SK-N-MC (cell line): ENCODE results near the gene LRPAP1.

ENCODE experiments used
- EZH2 ChIP-seq: fragments of 200-600 bp; sonication (generic); IDR thresholded peaks from one replicate; pipeline ENCODE4 v1.6.1; 2017; ENCODE audit warnings: antibody characterized with exemption
- POLR2AphosphoS5 ChIP-seq: IDR thresholded peaks from 2 replicates; pipeline ENCODE4 v1.6.1; 2012; ENCODE audit warnings: mild to moderate bottlenecking, low read depth, low read length, borderline replicate concordance

DNA sequence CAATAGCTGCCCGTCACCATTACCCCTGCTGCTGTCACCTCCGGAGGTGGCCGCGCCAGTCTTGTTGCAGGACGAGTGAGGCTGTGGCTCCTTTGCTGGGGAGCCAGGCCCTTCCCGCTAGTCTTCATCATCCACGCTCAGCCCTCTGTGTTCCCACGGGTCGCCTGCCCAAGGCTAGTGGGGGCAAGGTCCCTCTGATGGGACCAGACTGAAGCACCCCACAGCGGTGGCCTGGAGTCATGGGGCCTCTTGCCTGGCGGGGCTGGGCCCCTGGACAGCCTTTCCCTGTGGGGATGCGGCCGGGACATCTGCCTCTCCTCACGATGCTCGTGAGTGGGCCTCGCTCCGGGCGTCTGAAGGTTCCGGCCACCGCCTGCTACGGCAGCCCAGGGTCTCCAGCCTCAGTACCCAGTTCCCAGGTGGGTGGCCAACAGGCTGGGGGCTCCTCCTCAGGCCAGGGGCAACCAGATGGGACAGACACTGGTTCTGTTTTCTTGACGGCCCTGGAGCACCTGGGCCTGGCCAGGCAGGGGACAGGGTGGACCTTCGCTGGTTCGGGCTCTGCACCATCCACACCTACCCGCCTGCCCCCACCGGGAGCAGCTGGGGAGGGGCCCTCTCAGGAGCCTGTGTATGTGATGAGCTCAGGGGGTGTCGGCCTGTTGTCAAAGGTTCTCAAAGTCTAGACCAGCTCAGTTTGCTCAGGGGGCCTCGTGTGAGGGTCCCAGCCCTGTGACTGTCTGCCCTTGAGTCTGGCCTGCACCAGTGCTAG is 36.8 kb downstream of the LRPAP1 start:
- TF ChIP-seq POLR2AphosphoS5 = no peak
- no peak for TF ChIP-seq EZH2
